AG09319 (cell line): ENCODE data around the gene KRTAP12-4.
"Not testable (repeated sequence)": the region's sequence is repeated elsewhere in the genome, so short reads cannot be mapped to it uniquely, and the experiment has no call there.

Experiments used
- DNase-seq: peaks from one replicate; pipeline ENCODE4 v3.0.0-alpha.2; 2010; ENCODE audit warnings: low read depth; ENCODE audit errors: extremely low read depth
- TF ChIP-seq, protein P1 (sequence below): IDR thresholded peaks from 2 replicates; pipeline ENCODE4 v1.5.1; 2011; ENCODE audit warnings: low read depth, mild to moderate bottlenecking, inconsistent platforms, low read length, moderate library complexity

Gene KRTAP12-4

DNA sequence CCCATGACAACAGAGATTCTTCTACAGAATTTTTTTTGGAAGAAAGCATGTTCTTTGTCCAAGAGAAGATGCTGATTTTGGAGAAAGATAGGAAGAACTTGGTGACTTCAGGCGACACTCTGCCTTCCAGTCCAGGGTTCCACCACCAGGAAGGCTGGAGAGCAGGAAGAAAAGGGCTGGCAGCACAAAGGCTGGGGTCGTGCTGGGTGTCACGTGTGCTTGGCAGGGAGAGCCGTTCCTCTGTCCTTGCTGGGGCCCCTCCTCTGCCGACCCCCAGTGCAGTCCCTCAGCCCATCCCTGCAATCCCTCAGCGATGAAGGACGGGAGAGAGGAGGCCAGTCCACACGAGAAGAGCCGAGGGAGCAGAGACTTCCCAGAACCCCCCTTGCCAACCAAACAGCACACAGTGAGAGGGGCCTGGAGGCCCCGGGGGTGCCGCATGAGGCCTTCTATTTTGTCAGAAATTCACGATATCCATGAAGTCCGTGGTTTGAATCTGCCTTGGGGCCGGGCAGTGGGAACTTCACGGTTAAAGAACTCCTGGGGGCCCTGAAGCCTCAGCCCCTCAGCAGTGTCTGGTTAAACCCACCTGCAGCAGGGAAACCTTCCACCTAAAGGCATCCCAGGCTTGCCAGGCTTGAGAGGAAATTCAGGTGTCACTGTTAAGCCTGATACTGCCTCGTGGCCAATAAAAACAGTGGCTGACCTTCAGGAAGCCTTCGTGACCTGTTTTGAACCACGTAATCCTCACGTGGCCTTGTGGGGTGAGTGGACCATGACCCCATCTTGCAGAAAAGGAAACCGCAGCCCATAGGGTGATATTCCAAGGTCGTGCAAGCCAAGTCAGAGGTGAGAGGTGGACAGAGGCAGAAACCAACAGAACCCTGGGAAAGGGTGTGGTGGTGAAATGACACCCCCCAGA lies 45.9 kb upstream of the KRTAP12-4 start:
- TF ChIP-seq, protein P1, sequence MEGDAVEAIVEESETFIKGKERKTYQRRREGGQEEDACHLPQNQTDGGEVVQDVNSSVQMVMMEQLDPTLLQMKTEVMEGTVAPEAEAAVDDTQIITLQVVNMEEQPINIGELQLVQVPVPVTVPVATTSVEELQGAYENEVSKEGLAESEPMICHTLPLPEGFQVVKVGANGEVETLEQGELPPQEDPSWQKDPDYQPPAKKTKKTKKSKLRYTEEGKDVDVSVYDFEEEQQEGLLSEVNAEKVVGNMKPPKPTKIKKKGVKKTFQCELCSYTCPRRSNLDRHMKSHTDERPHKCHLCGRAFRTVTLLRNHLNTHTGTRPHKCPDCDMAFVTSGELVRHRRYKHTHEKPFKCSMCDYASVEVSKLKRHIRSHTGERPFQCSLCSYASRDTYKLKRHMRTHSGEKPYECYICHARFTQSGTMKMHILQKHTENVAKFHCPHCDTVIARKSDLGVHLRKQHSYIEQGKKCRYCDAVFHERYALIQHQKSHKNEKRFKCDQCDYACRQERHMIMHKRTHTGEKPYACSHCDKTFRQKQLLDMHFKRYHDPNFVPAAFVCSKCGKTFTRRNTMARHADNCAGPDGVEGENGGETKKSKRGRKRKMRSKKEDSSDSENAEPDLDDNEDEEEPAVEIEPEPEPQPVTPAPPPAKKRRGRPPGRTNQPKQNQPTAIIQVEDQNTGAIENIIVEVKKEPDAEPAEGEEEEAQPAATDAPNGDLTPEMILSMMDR: no peak
- no peak for DNase-seq

DNA sequence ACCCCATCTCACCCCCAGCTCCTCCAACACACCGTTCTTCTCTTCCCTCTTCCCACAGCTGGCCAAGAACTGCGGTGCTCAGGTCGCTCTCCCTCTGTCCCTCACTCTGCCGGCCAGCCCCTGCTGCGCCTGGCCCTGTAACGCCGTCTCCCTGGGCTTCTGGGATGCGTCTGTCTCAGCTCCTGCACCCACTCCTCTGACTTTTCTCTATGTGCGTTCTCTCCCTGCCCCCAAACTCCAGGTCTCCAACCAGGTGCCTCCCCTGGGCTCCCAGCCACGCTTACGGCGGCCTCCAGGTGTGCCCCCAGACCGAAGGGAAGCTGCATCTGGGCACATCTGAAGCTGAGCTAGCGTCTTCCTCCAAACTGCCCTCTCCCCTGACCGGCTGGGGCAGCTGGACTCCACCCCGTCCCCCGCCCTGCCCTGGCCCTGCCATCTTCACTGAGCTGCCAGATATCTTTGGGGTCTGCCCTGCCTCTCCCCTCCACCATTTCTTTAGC lies 45.1 kb upstream of the KRTAP12-4 start:
- DNase-seq: no peak
- TF ChIP-seq, protein P1: no peak

DNA sequence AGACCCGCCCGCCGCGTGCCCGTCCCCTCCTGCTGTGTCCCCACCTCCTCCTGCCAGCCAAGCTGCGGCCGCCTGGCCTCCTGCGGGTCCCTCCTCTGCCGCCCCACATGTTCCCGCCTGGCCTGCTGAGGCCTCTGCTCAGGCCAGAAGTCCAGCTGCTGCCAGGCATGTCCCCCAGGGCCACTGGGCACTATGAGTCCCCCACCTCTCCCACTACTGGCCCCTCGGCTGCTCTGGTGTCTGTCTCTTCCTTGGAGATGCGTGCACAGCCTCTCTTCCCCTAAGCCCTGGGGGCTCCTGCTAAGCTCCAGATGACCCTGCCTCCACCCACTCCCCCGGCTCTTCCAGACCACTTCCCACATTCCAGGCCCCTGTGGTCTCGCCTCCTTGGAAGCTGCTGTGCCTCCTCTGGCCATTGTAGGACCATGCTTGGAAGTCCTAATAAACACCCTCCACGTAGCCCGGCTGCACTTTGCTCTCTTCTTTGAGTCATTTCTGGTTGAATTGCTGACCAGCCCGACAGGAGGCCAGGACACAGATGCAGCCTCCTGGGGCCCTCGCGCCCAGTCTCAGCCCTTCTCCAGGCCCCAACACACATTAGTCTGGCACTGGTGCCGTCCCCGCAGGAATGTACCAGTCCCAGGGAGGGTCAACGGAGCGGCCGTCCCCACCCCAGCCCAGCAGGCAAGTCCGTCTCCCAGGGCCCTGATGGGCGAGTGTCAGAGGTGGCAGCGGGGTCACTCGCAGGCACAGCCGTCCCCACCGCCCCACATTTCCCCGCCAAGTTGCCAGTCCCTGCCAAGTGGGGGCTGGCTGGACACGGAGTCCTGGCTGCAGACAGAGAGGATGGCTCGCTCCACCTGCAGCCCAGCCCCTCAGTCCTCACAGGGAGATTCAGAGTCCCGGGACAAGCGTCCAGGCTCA lies 43.6 kb upstream of the KRTAP12-4 start:
- TF ChIP-seq, protein P1: no peak

DNA sequence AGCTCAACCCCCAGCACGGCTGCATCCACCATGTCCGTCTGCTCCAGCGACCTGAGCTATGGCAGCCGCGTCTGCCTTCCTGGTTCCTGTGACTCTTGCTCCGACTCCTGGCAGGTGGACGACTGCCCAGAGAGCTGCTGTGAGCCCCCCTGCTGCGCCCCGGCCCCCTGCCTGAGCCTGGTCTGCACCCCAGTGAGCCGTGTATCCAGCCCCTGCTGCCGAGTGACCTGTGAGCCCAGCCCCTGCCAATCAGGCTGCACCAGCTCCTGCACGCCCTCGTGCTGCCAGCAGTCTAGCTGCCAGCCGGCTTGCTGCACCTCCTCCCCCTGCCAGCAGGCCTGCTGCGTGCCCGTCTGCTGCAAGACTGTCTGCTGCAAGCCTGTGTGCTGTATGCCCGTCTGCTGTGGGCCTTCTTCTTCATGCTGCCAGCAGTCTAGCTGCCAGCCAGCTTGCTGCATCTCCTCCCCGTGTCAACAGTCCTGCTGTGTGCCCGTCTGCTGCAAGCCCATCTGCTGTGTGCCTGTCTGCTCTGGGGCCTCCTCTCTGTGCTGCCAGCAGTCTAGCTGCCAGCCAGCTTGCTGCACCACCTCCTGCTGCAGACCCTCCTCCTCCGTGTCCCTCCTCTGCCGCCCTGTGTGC lies 42.8 kb upstream of the KRTAP12-4 start, which contains the start of gene KRTAP10-12:
Gene KRTAP10-12, plus strand, starts transcription at position 1 of the 639 bp plus-strand sequence. Its CDS starts 30 bp downstream, at position 31.
- DNase-seq: not testable (repeated sequence)

More for the DNA sequence above, 43.6 kb upstream of the KRTAP12-4 start:
- DNase-seq: no peak

DNA sequence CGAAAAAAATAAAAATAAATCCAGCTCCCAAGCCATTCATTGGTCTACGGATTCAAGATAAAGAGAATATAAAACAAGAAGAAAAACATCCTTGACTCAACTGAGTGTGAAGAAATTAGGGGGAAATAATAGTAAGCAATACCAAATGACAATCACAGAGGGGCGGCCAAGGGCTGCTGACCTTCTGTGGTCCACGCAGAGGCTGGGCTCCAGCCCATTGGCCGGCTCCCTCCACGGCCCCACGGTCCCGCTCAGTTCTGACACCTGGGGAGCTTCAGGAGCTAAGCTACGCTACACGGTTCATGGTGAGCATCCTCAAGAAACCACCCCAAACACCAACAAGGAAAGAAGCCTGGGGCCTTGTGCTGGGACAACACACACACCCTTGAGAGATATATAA lies 42.1 kb upstream of the KRTAP12-4 start:
- DNase-seq: no peak
- TF ChIP-seq, protein P1: no peak

DNA sequence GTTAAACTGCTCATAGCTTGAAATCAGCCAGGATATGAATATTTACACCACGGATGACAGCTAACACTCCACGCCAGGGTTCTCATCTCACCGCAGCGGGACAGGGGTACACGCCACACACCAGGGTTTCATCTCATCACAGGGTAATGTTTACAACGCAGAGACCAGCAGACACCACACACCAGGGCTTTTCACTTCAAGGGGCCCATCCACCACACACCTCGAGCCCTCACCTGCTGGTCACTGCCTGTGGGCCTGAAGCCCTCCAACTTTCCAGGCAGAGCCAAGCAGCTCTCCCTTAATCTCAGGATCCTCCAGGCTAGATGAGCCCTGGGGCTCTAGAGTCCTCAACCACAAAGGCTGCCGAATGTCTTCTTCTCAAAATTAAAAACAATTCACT lies 41.2 kb upstream of the KRTAP12-4 start:
- no peak for DNase-seq

More for the DNA sequence above, 41.2 kb upstream of the KRTAP12-4 start:
- TF ChIP-seq, protein P1: no peak
